ENCODE results near the gene OSBPL2. TPM values are rescaled to one million over a fixed set of nuclear protein-coding genes. Genes with fewer than 3 reads are reported as not detected.

The OSBPL2 gene
- total RNA-seq, 1 donor: 36.7 TPM

DNA sequence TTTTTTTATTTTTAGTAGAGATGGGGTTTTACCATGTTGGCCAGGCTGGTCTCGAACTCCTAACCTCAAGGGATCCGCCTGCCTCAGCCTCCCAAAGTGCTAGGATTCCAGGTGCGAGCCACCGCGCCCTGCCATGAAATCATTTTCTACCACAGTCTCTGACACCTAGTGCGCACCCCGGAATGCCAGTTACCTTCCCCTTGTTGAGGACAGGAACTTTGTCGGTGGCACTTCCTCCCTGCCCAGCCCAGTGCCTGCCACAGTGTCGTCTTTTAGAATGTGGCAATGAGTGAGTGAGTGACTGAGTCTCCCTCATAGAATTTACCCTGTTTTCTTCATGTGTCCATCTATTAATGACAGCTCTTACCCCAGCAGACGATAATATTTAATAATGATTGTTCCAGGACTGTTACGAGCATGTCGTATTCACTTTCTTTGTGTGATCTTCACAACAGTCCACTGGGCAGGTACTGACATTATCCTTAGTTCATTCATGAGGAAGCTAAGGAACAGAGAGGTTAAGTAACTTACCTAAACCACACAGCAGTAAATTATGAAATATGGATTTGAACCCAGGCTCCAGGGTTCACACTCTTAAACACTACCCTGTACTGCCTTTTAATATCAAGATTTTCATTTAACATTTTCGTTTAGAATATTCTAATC, 1.8 kb downstream of the OSBPL2 start:
- DNase-seq (ENCODE audit: low read depth): no peak
- no peak for TF ChIP-seq CTCF (IDR thresholded peaks at IDR 0.05; ENCODE audit: insufficient read depth, low read depth, low read length)
- H3K4me3 ChIP-seq (ENCODE audit: low read depth, low read length): no peak overlapping the region

DNA sequence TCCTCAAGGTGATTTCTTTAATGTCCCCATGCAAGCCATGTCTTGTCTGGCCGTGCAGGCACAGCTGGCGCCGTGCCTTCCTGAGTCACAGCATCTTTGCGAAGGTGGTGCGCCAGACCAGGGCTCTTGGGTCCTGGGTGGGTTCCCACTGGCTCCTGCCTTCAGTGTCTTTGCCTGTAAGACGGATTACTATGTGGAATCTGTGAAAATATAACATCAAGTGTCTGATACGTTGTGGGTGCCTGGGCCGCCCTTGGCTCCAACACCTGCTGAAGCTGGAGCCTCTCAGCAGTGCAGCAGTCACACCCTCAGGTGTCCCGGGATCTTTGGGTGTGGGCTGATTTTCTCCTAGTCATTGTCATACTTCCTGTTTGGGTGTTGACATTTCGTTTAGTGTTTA, 3.2 kb downstream of the OSBPL2 start:
- TF ChIP-seq CTCF (IDR thresholded peaks at IDR 0.05; ENCODE audit: insufficient read depth, low read depth, low read length): no peak
- DNase-seq (ENCODE audit: low read depth): no peak
- H3K4me3 ChIP-seq (ENCODE audit: low read depth, low read length): no peak overlapping the region

- no peak for TF ChIP-seq CTCF (IDR thresholded peaks at IDR 0.05; ENCODE audit: insufficient read depth, low read depth, low read length)
- DNase-seq (ENCODE audit: low read depth): no peak
- no peak overlapping the region for H3K4me3 ChIP-seq (ENCODE audit: low read depth, low read length)
These were observed 3.9 kb downstream of the OSBPL2 start for GRCh38 chr20:62242176-62242575.

DNA sequence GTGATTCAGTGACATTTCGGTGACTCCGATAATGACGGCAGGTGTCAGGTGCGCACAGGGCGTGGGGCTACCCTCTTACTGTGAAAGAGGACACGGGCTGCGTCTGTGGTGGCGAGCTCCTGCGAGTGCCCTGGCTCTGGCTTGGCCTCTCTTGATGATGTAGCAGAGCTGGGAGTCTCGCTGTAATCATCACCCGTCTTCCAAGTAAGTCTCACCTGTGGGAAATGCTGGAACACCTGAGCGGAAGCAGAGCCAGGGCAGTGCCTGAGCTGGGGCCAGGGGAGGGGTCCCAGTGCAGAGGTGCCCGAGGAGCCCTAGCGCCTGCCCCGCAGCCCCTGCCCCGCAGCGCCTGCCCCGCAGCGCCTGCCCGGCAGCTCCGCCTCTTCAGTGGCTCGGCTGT, 4.8 kb downstream of the OSBPL2 start:
- no peak for DNase-seq (ENCODE audit: low read depth)
- TF ChIP-seq CTCF (IDR thresholded peaks at IDR 0.05; ENCODE audit: insufficient read depth, low read depth, low read length): no peak
- no peak overlapping the region for H3K4me3 ChIP-seq (ENCODE audit: low read depth, low read length)

DNA sequence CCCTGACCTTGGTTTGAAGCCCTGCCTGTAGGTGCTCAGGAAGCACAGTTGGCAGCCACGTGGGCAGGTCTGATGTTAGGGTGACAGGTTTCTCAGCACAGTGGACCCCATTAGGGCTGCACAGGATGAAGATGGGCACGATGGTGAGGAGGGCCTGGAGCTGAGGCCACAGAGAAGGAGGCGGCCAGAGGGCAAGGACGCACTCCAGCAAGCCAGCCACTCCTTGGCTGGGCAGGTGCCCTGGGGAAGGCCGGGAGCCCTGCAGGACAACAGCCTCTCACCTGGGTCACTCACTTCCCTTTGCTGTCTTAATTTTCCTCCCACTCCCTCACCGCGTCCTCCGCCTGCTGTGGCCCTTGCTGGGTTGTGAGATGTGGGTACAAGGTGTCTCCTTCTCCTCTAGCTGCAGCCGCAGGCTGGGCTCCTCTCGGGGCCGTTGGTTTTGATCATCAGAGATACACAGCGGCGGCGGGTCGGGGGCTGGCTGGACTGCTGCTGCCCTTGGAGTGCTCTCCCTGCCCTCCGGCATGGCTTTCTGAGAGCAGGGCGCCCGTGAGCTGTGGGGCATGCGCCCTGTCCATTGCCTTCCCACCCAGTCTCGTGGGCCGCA, 5.7 kb downstream of the OSBPL2 start:
- no peak for TF ChIP-seq CTCF (IDR thresholded peaks at IDR 0.05; ENCODE audit: insufficient read depth, low read depth, low read length)
- no peak for DNase-seq (ENCODE audit: low read depth)
- no peak overlapping the region for H3K4me3 ChIP-seq (ENCODE audit: low read depth, low read length)

- DNase-seq (ENCODE audit: low read depth): no peak
- H3K4me3 ChIP-seq (ENCODE audit: low read depth, low read length): no peak overlapping the region
- no peak for TF ChIP-seq CTCF (IDR thresholded peaks at IDR 0.05; ENCODE audit: insufficient read depth, low read depth, low read length)
These were observed 6.4 kb downstream of the OSBPL2 start for GRCh38 chr20:62244644-62245108.
